Transverse colon (tissue), 4 donors: ENCODE results near the gene OXCT1. TPM values are rescaled to one million over a fixed set of nuclear protein-coding genes. Genes with fewer than 3 reads are reported as not detected.
"Not testable (repeated sequence)": the region's sequence is repeated elsewhere in the genome, so short reads cannot be mapped to it uniquely, and the experiment has no call there.

Experiments
- DNase-seq: peaks from one replicate; pipeline ENCODE4 v3.0.0-alpha.2; 2019
- H3K27ac ChIP-seq, 4 donors: fragments of 200-600 bp; sonication (generic); 2 replicates each; pipeline ENCODE4 v1.5.1; 2016 to 2018; ENCODE audit warnings: inconsistent platforms in 4 of 4
- H3K27me3 ChIP-seq: fragments of 200-600 bp; sonication (generic); 2 replicates; pipeline ENCODE4 v1.5.1; 2017; ENCODE audit warnings: inconsistent platforms
- H3K36me3 ChIP-seq, 4 donors: fragments of 200-600 bp; sonication (generic); 2 replicates each; pipeline ENCODE4 v1.5.1; 2017 to 2019; ENCODE audit warnings: inconsistent platforms in 4 of 4
- H3K4me1 ChIP-seq, 4 donors: fragments of 200-600 bp; sonication (generic); 2 replicates each; pipeline ENCODE4 v1.5.1; 2017 to 2020; ENCODE audit warnings: inconsistent platforms in 4 of 4
- H3K4me3 ChIP-seq, 4 donors: fragments of 200-600 bp; sonication (generic); 1 replicate in 1 of 4; 2 replicates in 3 of 4; pipeline versions ENCODE4 v1.5.1 to v1.6.1; 2017 to 2019; ENCODE audit warnings: inconsistent platforms in 4 of 4
- H3K9me3 ChIP-seq, 2 donors: fragments of 200-600 bp; sonication (generic); 2 replicates each; pipeline ENCODE4 v1.5.1; 2017 to 2019; ENCODE audit warnings: inconsistent platforms in 2 of 2
- CTCF ChIP-seq, 5 experiments: fragments of 200-600 bp in 3 of 5; fragments of 450-650 bp in 2 of 5; sonication (generic) in 3 of 5; IDR thresholded peaks; 1 replicate in 2 of 5; 2 replicates in 3 of 5; pipeline ENCODE4 v1.5.1; 2016 to 2017; ENCODE audit warnings: antibody characterized with exemption in 5 of 5, inconsistent platforms in 3 of 5, mild to moderate bottlenecking in 2 of 5, moderate library complexity in 1 of 5
- EP300 ChIP-seq: sonication (generic); formaldehyde crosslinking; IDR thresholded peaks from one replicate; pipeline ENCODE4 v1.6.1; 2017; ENCODE audit warnings: antibody characterized with exemption, low read depth
- POLR2A ChIP-seq: fragments of 450-650 bp; IDR thresholded peaks from one replicate; pipeline ENCODE4 v1.6.1; 2016; ENCODE audit warnings: antibody characterized with exemption, mild to moderate bottlenecking, moderate library complexity
- POLR2AphosphoS5 ChIP-seq, 3 donors: sonication (generic); formaldehyde crosslinking; IDR thresholded peaks; one replicate each; pipeline ENCODE4 v1.6.1; 2016; ENCODE audit warnings: antibody characterized with exemption in 3 of 3
- WGBS, 2 donors: methylation state at CpG; one replicate each; pipeline ENCODE4 v1.1.5; 2018; ENCODE audit warnings: low coverage in 1 of 2; 5-methylcytosine and 5-hydroxymethylcytosine counted together
- in situ Hi-C, 4 donors: fragments of 200-750 bp; cut with MboI; loops; one replicate each; pipeline versions ENCODE4 v1.15.0 to v1.15.1; 2017; ENCODE audit warnings: low sequenced_read_pairs in 3 of 4, low pct_ligation_motif_present in 1 of 4, low pct_unique_long_range_greater_than_20kb in 1 of 4
- intact Hi-C: fragments of 100-400 bp; cut with DNase I; formaldehyde crosslinking; loops from one replicate; pipeline ENCODE4 v1.15.1; 2023; ENCODE audit warnings: low total_unique reads
- total RNA-seq, 4 donors: library from RNA; depleted of rRNA; stranded (reverse); fragments of >200 nt; gene quantifications; one replicate each; pipeline ENCODE4 v1.1.0, GENCODE V29; 2016

The OXCT1 gene
- total RNA-seq, 4 donors from 2014 or later = 7.4 to 12.7 (median 8.4) TPM

- intact Hi-C loops = no loop called here
Observed at GRCh38 chr5:41748631-41749030, 121.6 kb downstream of the OXCT1 start.

GRCh38 chr5:41747708-41748107, 122.5 kb downstream of the OXCT1 start:
- in situ Hi-C loops (no loop called here), intact Hi-C loops (no loop called here)
- no peaks in the 10 kb centered on the region for H3K9me3 ChIP-seq
- H3K36me3 ChIP-seq = no peaks in the 10 kb centered on the region
- H3K27ac ChIP-seq = no peak overlapping the region
- 87% methylated on average over 1 of the region's 1 CpG; no CpG with 5 or more reads in 1 of the 2 donors for WGBS, 2 donors
- no peak for DNase-seq
- H3K4me3 ChIP-seq = no peak overlapping the region
- no peaks in the 10 kb centered on the region for H3K27me3 ChIP-seq
- H3K4me1 ChIP-seq = no peaks in the 10 kb centered on the region
- TF ChIP-seq POLR2A = no peak
- no peak for TF ChIP-seq POLR2AphosphoS5 (IDR thresholded peaks at IDR 0.05)
- no peak for TF ChIP-seq EP300
- no peak for TF ChIP-seq CTCF (IDR thresholded peaks at IDR 0.05)

More at GRCh38 chr5:41748631-41749030, 121.6 kb downstream of the OXCT1 start:
- TF ChIP-seq CTCF (IDR thresholded peaks at IDR 0.05) (no peak), POLR2A (no peak), EP300 (no peak), POLR2AphosphoS5 (IDR thresholded peaks at IDR 0.05) (no peak)
- no peak overlapping the region for H3K27ac ChIP-seq
- no peaks in the 10 kb centered on the region for H3K27me3 ChIP-seq
- H3K4me1 ChIP-seq = no peaks in the 10 kb centered on the region
- H3K4me3 ChIP-seq = no peak overlapping the region
- no peaks in the 10 kb centered on the region for H3K36me3 ChIP-seq
- in situ Hi-C loops = no loop called here
- WGBS, 2 donors = 50 to 95% methylated on average over 1 to 2 of the region's 2 CpGs
- no peak for DNase-seq
- no peaks in the 10 kb centered on the region for H3K9me3 ChIP-seq

- no peak for TF ChIP-seq POLR2AphosphoS5 (IDR thresholded peaks at IDR 0.05)
- no peak for TF ChIP-seq EP300
- no peak for TF ChIP-seq POLR2A
- no peak for TF ChIP-seq CTCF (IDR thresholded peaks at IDR 0.05)
- intact Hi-C loops = no loop called here
- no peaks in the 10 kb centered on the region for H3K27me3 ChIP-seq
- no peaks in the 10 kb centered on the region for H3K36me3 ChIP-seq
- H3K4me1 ChIP-seq = no peaks in the 10 kb centered on the region
- H3K4me3 ChIP-seq = no peak overlapping the region
- in situ Hi-C loops = no loop called here
- 19 to 57% methylated on average over 1 of the region's 1 CpG for WGBS, 2 donors
- H3K9me3 ChIP-seq = no peaks in the 10 kb centered on the region
- H3K27ac ChIP-seq = no peak overlapping the region
- DNase-seq = no peak
Observed at GRCh38 chr5:41747301-41747700, 122.9 kb downstream of the OXCT1 start.

- peaks cover 0 to 12% (median 0%) of the 10 kb centered on the region in 4 donors for H3K36me3 ChIP-seq
- H3K27me3 ChIP-seq, intact Hi-C loops, H3K27ac ChIP-seq, DNase-seq, H3K9me3 ChIP-seq, H3K4me3 ChIP-seq, H3K4me1 ChIP-seq, in situ Hi-C loops: not testable (repeated sequence)
- WGBS, 2 donors = 100% methylated on average over 1 of the region's 1 CpG; no CpG with 5 or more reads in 1 of the 2 donors
Observed at GRCh38 chr5:41742608-41743007, 127.6 kb downstream of the OXCT1 start.

GRCh38 chr5:41738710-41739354, 131.4 kb downstream of the OXCT1 start:
- intact Hi-C loops (no loop called here), in situ Hi-C loops (no loop called here)
- H3K4me3 ChIP-seq = no peak overlapping the region

More at GRCh38 chr5:41738710-41739354, 131.4 kb downstream of the OXCT1 start:
- H3K9me3 ChIP-seq = no peaks in the 10 kb centered on the region
- WGBS, 2 donors = 85 to 89% methylated on average over 3 of the region's 3 CpGs
- no peak for DNase-seq
- H3K27me3 ChIP-seq = no peaks in the 10 kb centered on the region
- H3K27ac ChIP-seq = no peak overlapping the region
- TF ChIP-seq POLR2AphosphoS5 (IDR thresholded peaks at IDR 0.05) = no peak
- no peak for TF ChIP-seq EP300
- no peak for TF ChIP-seq POLR2A
- no peak for TF ChIP-seq CTCF (IDR thresholded peaks at IDR 0.05)
- peaks cover 0 to 12% (median 0%) of the 10 kb centered on the region in 4 donors for H3K36me3 ChIP-seq
- H3K4me1 ChIP-seq = no peaks in the 10 kb centered on the region
